HEK293T (cell line): ENCODE measurements around the gene ARHGAP26.

ENCODE experiments used
- CTCF ChIA-PET: fragments of 350-600 bp; formaldehyde crosslinking; extraction: SDS; loops from one replicate; lab custom pipeline; 2021; ENCODE audit warnings: antibody characterized with exemption, inconsistent platforms; lab: Yijun Ruan, JAX
- POLR2A ChIA-PET: fragments of 350-600 bp; formaldehyde crosslinking; extraction: SDS; loops from one replicate; lab custom pipeline; 2020; ENCODE audit warnings: antibody characterized with exemption, inconsistent platforms; lab: Yijun Ruan, JAX
- DNase-seq: peaks from one replicate; pipeline ENCODE4 v3.0.0; 2012; ENCODE audit warnings: mixed read lengths; ENCODE audit errors: extremely low spot score
- ARNT ChIP-seq: fragments of 450-650 bp; IDR thresholded peaks from 2 replicates; pipeline ENCODE4 v1.6.1; 2017; ENCODE audit warnings: mild to moderate bottlenecking
- BHLHE40 ChIP-seq: fragments of 450-650 bp; IDR thresholded peaks from 2 replicates; pipeline ENCODE4 v1.6.1; 2016; ENCODE audit warnings: mild to moderate bottlenecking, moderate library complexity, borderline replicate concordance
- CTBP1 ChIP-seq: fragments of 450-650 bp; IDR thresholded peaks from 2 replicates; pipeline ENCODE4 v1.6.1; 2016; ENCODE audit warnings: borderline replicate concordance
- ELF4 ChIP-seq: fragments of 450-650 bp; IDR thresholded peaks from 2 replicates; pipeline ENCODE4 v1.6.1; 2017; ENCODE audit warnings: antibody characterized with exemption
- FOXA1 ChIP-seq: fragments of 450-650 bp; IDR thresholded peaks from 2 replicates; pipeline ENCODE4 v1.6.1; 2016; ENCODE audit warnings: mild to moderate bottlenecking
- FOXK2 ChIP-seq: fragments of 450-650 bp; IDR thresholded peaks from 2 replicates; pipeline ENCODE4 v1.6.1; 2016; ENCODE audit warnings: mild to moderate bottlenecking
- FOXM1 ChIP-seq: fragments of 450-650 bp; IDR thresholded peaks from 2 replicates; pipeline ENCODE4 v1.6.1; 2017; ENCODE audit warnings: mild to moderate bottlenecking, borderline replicate concordance
- HDGF ChIP-seq: fragments of 450-650 bp; IDR thresholded peaks from 2 replicates; pipeline ENCODE4 v1.6.1; 2017; ENCODE audit warnings: antibody characterized with exemption, borderline replicate concordance
- L3MBTL2 ChIP-seq: fragments of 450-650 bp; conservative IDR thresholded peaks from 2 replicates; pipeline ENCODE4 v1.6.1; 2016; ENCODE audit warnings: mild to moderate bottlenecking
- LEF1 ChIP-seq: fragments of 450-650 bp; IDR thresholded peaks from 2 replicates; pipeline ENCODE4 v1.6.1; 2017; ENCODE audit warnings: mild to moderate bottlenecking, borderline replicate concordance
- NFRKB ChIP-seq: fragments of 450-650 bp; IDR thresholded peaks from 2 replicates; pipeline ENCODE4 v1.6.1; 2016; ENCODE audit warnings: mild to moderate bottlenecking, moderate library complexity
- SP1 ChIP-seq: fragments of 450-650 bp; IDR thresholded peaks from 2 replicates; pipeline ENCODE4 v1.6.1; 2017
- SUZ12 ChIP-seq: fragments of 450-650 bp; IDR thresholded peaks from 2 replicates; pipeline ENCODE4 v1.6.1; 2016; ENCODE audit warnings: mild to moderate bottlenecking
- TARDBP ChIP-seq: fragments of 450-650 bp; IDR thresholded peaks from 2 replicates; pipeline ENCODE4 v1.6.1; 2016
- ZNF384 ChIP-seq: fragments of 450-650 bp; IDR thresholded peaks from 2 replicates; pipeline ENCODE4 v1.6.1; 2016
- TF ChIP-seq, protein P1 (sequence below): fragments of 450-650 bp; IDR thresholded peaks from 2 replicates; pipeline ENCODE4 v1.6.1; 2016

Gene ARHGAP26

DNA sequence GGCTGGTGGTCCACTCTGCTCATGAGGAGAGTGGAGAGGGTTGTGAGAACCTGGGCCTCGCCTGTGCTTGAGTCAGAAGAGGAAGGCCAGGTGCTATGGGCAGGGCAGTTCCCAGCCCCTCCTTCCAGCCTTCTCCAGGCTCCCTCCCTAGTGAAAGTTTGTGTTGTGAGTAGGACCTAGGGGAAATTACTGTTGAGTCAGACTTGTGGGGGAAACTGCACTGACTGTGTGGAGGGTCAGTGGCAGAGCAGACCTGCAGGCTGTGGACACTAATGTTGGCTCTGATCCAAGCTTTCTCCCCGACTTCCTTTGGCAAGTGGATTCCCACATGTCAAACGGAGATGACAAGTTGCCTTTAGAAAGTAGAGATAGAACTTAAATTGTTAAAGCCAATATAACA lies 102.6 kb downstream of the ARHGAP26 start:
- no peak for DNase-seq
- POLR2A ChIA-PET = no interaction called here
- CTCF ChIA-PET = interaction anchor here (0.9 to 6.1 kb wide), 3 partner anchors 121 to 160 kb away, joined by 3 to 31 read pairs (median 5); no protein-coding TSS in a partner anchor
- no peak for TF ChIP-seq BHLHE40
- no peak for TF ChIP-seq FOXK2
- no peak for TF ChIP-seq ELF4
- no peak for TF ChIP-seq ARNT
- TF ChIP-seq, protein P1, sequence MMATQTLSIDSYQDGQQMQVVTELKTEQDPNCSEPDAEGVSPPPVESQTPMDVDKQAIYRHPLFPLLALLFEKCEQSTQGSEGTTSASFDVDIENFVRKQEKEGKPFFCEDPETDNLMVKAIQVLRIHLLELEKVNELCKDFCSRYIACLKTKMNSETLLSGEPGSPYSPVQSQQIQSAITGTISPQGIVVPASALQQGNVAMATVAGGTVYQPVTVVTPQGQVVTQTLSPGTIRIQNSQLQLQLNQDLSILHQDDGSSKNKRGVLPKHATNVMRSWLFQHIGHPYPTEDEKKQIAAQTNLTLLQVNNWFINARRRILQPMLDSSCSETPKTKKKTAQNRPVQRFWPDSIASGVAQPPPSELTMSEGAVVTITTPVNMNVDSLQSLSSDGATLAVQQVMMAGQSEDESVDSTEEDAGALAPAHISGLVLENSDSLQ = no peak
- no peak for TF ChIP-seq TARDBP
- no peak for TF ChIP-seq CTBP1
- TF ChIP-seq L3MBTL2 = no peak
- TF ChIP-seq SUZ12 = no peak
- TF ChIP-seq ZNF384 = no peak
- no peak for TF ChIP-seq SP1

DNA sequence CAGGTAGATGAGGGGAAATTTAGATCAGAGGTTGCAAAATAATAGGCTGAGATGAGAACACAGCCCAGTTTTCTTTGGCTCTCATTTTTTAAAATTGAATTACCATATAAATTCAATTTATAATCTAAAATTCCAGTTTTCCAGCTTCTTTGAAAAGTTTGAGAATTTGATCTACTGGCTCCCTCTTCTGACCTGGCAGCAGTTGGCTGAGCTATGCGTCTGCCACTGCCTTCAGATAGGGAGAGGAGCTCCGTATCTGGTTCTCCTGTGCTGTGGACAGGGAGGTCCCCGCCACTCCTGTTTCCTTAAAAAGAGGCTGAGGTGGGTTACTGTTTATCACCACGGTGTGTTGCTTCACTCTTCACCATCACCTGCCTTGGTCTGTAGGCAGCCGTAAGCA lies 103.7 kb downstream of the ARHGAP26 start:
- DNase-seq = no peak
- TF ChIP-seq CTBP1 = no peak
- no peak for TF ChIP-seq L3MBTL2
- no peak for TF ChIP-seq TARDBP
- no peak for TF ChIP-seq FOXK2
- no peak for TF ChIP-seq SP1
- TF ChIP-seq, protein P1 = no peak
- no peak for TF ChIP-seq ARNT
- TF ChIP-seq LEF1 = no peak
- no peak for TF ChIP-seq FOXM1
- TF ChIP-seq ELF4 = no peak
- CTCF ChIA-PET = interaction anchor here (0.7 to 6.1 kb wide), 5 partner anchors 125 to 161 kb away, joined by 3 to 31 read pairs (median 5); no protein-coding TSS in a partner anchor
- POLR2A ChIA-PET = no interaction called here

DNA sequence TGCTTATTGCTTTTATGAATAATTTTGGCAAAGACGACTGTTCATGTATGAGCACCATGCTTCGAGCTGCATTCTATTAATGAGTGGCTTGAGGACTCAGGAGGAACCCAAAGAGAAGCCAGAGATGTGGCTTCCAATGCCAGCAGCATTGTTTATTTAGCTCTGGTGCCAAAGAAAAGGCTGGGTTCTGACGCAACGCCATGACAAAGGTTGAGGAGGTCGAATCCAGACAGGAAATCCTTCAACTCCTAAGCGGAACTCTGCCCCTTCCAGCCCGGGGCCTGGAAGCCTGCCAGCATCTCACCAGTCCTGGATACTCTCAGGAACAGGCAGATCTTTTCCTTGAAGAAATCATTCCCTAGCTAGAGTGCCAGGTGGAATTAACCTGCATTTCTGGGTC lies 104.4 kb downstream of the ARHGAP26 start:
- no peak for DNase-seq
- ChIA-PET CTCF (interaction anchor here (2.1 to 6.1 kb wide), 2 partner anchors 126 to 162 kb away, joined by 8 to 31 read pairs; no protein-coding TSS in a partner anchor), POLR2A (no interaction called here)
- TF ChIP-seq BHLHE40 (no peak), SUZ12 (no peak), TARDBP (no peak), FOXK2 (no peak), HDGF (no peak), L3MBTL2 (no peak)
- TF ChIP-seq, protein P1 = no peak

DNA sequence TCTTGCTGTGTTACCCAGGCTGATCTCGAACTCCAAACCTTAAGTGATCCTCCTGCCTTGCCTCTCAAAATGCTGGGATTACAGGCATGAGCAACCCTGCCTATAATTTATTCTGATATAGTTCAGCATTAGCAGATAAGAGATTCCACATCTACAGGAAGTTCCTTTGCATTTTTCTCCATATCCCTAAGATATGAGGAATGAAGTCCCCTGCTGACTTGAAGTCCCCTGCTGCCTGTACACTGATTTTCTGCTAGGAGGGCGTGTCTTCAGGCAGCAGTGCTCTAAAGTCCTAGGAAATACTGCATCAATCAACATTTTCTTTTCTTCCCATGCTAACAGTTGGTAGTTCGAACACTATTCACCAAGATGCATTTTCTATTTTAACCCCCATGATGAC lies 105.8 kb downstream of the ARHGAP26 start:
- TF ChIP-seq BHLHE40 (no peak), NFRKB (no peak), SP1 (no peak), LEF1 (no peak), HDGF (no peak), FOXM1 (no peak), FOXK2 (no peak), L3MBTL2 (no peak), ELF4 (no peak), CTBP1 (no peak), TARDBP (no peak), SUZ12 (no peak), ZNF384 (no peak), ARNT (no peak), FOXA1 (no peak)
- TF ChIP-seq, protein P1 = no peak
- ChIA-PET POLR2A (no interaction called here), CTCF (interaction anchor here (1.6 to 2.1 kb wide), 2 partner anchors 163 kb away, joined by 3 to 8 read pairs; no protein-coding TSS in a partner anchor)
- DNase-seq = no peak

DNA sequence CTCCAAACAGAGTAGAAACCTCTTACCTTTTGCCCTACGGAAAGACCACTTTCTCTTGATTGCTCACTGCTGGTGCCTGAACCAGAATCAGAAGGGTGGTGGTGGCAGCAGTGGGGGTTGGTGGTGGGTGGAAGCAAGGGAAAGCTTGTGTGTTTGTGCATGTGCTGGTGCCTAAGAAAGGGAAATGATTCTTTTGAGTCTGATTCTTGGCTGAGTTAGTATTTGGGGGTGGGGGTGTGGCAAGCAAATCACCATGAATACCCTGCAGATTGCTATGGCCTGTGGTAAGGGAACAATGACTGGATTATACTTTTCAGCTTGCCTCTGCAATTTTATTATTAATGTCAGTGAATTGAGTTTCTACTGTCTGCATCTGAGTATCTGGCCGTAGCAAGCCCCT lies 106.6 kb downstream of the ARHGAP26 start:
- TF ChIP-seq ZNF384 = no peak
- TF ChIP-seq, protein P1 = no peak
- TF ChIP-seq BHLHE40 = no peak
- no peak for TF ChIP-seq ELF4
- no peak for TF ChIP-seq L3MBTL2
- no peak for TF ChIP-seq FOXM1
- TF ChIP-seq FOXK2 = no peak
- TF ChIP-seq FOXA1 = no peak
- no peak for TF ChIP-seq CTBP1
- TF ChIP-seq NFRKB = no peak
- no peak for TF ChIP-seq SUZ12
- TF ChIP-seq ARNT = no peak
- TF ChIP-seq SP1 = no peak
- TF ChIP-seq LEF1 = no peak
- DNase-seq = no peak
- ChIA-PET POLR2A (no interaction called here), CTCF (interaction anchor here (1.4 to 1.6 kb wide), 3 partner anchors 128 to 164 kb away, joined by 3 to 6 read pairs (median 3); no protein-coding TSS in a partner anchor)
